MCF 10A (cell line): ENCODE results near the gene PTGES3. TPM values are rescaled to one million over a fixed set of nuclear protein-coding genes. Genes with fewer than 3 reads are reported as not detected.
A peak's percentile ranks its signal among the peaks of the same experiment; 100 is the strongest.

Source experiments
- BruUV-seq: library from RNA; stranded (reverse); fragments of 400-500 nt; replicated peaks from 2 replicates; lab custom pipeline; 2021; lab: Mats Ljungman, UMichigan
- CTCF ChIA-PET: fragments of 300-600 bp; sonication (Branson Sonifier 250); formaldehyde crosslinking; extraction: SDS; loops from one replicate; lab custom pipeline; 2021; ENCODE audit warnings: antibody characterized with exemption, inconsistent platforms; lab: Yijun Ruan, JAX
- POLR2A ChIA-PET: fragments of 300-600, 350-650 bp; sonication (Branson Sonifier 250); formaldehyde crosslinking; extraction: SDS; loops from one replicate; lab custom pipeline; 2020; ENCODE audit warnings: antibody characterized with exemption, inconsistent platforms; lab: Yijun Ruan, JAX
- DNase-seq: peaks from one replicate; pipeline ENCODE4 v3.0.0-alpha.2; 2018; ENCODE audit not compliant: unreplicated experiment
- H3K27ac Mint-ChIP-seq: one replicate; pipeline ENCODE4 v1.8.0; 2022; ENCODE audit warnings: mild to moderate bottlenecking, low read depth, mixed read lengths; ENCODE audit not compliant: unreplicated experiment
- H3K27me3 Mint-ChIP-seq: one replicate; pipeline ENCODE4 v1.8.0; 2022; ENCODE audit warnings: mixed read lengths; ENCODE audit not compliant: insufficient read depth, unreplicated experiment
- H3K36me3 Mint-ChIP-seq: one replicate; pipeline ENCODE4 v1.8.0; 2022; ENCODE audit warnings: mild to moderate bottlenecking, moderate library complexity, mixed read lengths; ENCODE audit not compliant: insufficient read depth, unreplicated experiment
- H3K4me1 Mint-ChIP-seq: one replicate; pipeline ENCODE4 v1.8.0; 2022; ENCODE audit warnings: mixed read lengths; ENCODE audit not compliant: insufficient read depth, unreplicated experiment
- H3K4me3 Mint-ChIP-seq: one replicate; pipeline ENCODE4 v1.8.0; 2022; ENCODE audit warnings: mild to moderate bottlenecking, moderate library complexity, mixed read lengths; ENCODE audit not compliant: unreplicated experiment
- H3K9me3 Mint-ChIP-seq: one replicate; pipeline ENCODE4 v1.8.0; 2022; ENCODE audit warnings: mixed read lengths; ENCODE audit not compliant: unreplicated experiment
- CTCF ChIP-seq: fragments of 200-600 bp; IDR thresholded peaks from one replicate; pipeline ENCODE4 v1.8.0; 2022; ENCODE audit warnings: antibody characterized with exemption, mild to moderate bottlenecking; ENCODE audit not compliant: unreplicated experiment
- intact Hi-C: fragments of 100-400 bp; cut with micrococcal nuclease; formaldehyde crosslinking; loops from 2 replicates; pipeline ENCODE4 v1.14.1; 2022
- total RNA-seq: library from RNA; stranded (reverse); gene quantifications from 2 replicates; pipeline ENCODE4 v1.2.3, GENCODE V29; 2022

Gene PTGES3
- total RNA-seq, 1 experiment from 2014 or later, result 228 TPM

GRCh38 chr12:56645717-56646446, 42.2 kb downstream of the PTGES3 start, which contains the start of gene ATP5F1B:
Gene ATP5F1B (minus strand): TSS chr12:56645984. CDS start chr12:56645963, 21 bp downstream.
- POLR2A ChIA-PET, result interaction anchor here (0.6 to 5.8 kb wide), 31 partner anchors 8 to 465 kb away, joined by 3 to 115 read pairs (median 4); partner anchors contain the start of genes BAZ2A, CNPY2, NACA and PAN2
- Mint-ChIP-seq H3K4me1 (peaks cover 9% of the 10 kb centered on the region), H3K27me3 (no peaks in the 10 kb centered on the region), H3K27ac (peak within 1 kb of the TSS; percentile 93), H3K9me3 (no peaks in the 10 kb centered on the region), H3K36me3 (peaks cover 52% of the 10 kb centered on the region), H3K4me3 (peak within 1 kb of the TSS; percentile 74)
- BruUV-seq, result no TSS peak
- intact Hi-C loops, result loop anchor here (1.0 kb wide), 1 partner anchor 9 kb away; no protein-coding TSS in a partner anchor
- CTCF ChIA-PET, result interaction anchor here (0.8 to 3.7 kb wide), 3 partner anchors 10 to 34 kb away, joined by 3 to 36 read pairs (median 4); no protein-coding TSS in a partner anchor
- DNase-seq, result peak; percentile 100
- TF ChIP-seq CTCF, result no peak

- intact Hi-C loops, result no loop called here
These were observed 42.8 kb downstream of the PTGES3 start for GRCh38 chr12:56645201-56645716.

GRCh38 chr12:56644654-56645053, 43.4 kb downstream of the PTGES3 start:
- TF ChIP-seq CTCF, result no peak
- ChIA-PET CTCF (interaction anchor here (3.7 kb wide), 1 partner anchor 9 kb away, joined by 36 read pairs; no protein-coding TSS in a partner anchor), POLR2A (interaction anchor here (0.9 to 5.8 kb wide), 13 partner anchors 10 to 421 kb away, joined by 3 to 115 read pairs (median 20); partner anchors contain the start of genes BAZ2A, NACA, PTGES3 and RBMS2)
- Mint-ChIP-seq H3K4me3 (peak overlapping the region; percentile 74), H3K27me3 (no peaks in the 10 kb centered on the region), H3K36me3 (peaks cover 64% of the 10 kb centered on the region), H3K4me1 (peaks cover 9% of the 10 kb centered on the region), H3K27ac (peak overlapping the region; percentile 93), H3K9me3 (no peaks in the 10 kb centered on the region)
- intact Hi-C loops, result no loop called here
- no peak for DNase-seq
- BruUV-seq, result no TSS peak

More at GRCh38 chr12:56645201-56645716, 42.8 kb downstream of the PTGES3 start:
- no peaks in the 10 kb centered on the region for H3K27me3 Mint-ChIP-seq
- CTCF ChIA-PET, result interaction anchor here (0.8 to 3.7 kb wide), 2 partner anchors 9 to 12 kb away, joined by 3 to 36 read pairs; no protein-coding TSS in a partner anchor
- POLR2A ChIA-PET, result interaction anchor here (0.6 to 5.8 kb wide), 24 partner anchors 10 to 466 kb away, joined by 3 to 115 read pairs (median 4); partner anchors contain the start of genes BAZ2A, NACA, PAN2 and PTGES3
- DNase-seq, result no peak
- peak overlapping the region; percentile 74 for H3K4me3 Mint-ChIP-seq
- peak overlapping the region; percentile 93 for H3K27ac Mint-ChIP-seq
- no peak for TF ChIP-seq CTCF
- BruUV-seq, result TSS peak; percentile 66
- no peaks in the 10 kb centered on the region for H3K9me3 Mint-ChIP-seq
- peaks cover 58% of the 10 kb centered on the region for H3K36me3 Mint-ChIP-seq
- H3K4me1 Mint-ChIP-seq, result peaks cover 9% of the 10 kb centered on the region

GRCh38 chr12:56641219-56641618, 46.9 kb downstream of the PTGES3 start:
- intact Hi-C loops, result no loop called here
- CTCF ChIA-PET, result interaction anchor here (0.6 to 0.8 kb wide), 2 partner anchors 9 to 26 kb away, joined by 3 to 5 read pairs; no protein-coding TSS in a partner anchor
- H3K27ac Mint-ChIP-seq, result no peak overlapping the region
- POLR2A ChIA-PET, result no interaction called here
- no peaks in the 10 kb centered on the region for H3K9me3 Mint-ChIP-seq
- no peak for DNase-seq
- peaks cover 94% of the 10 kb centered on the region for H3K36me3 Mint-ChIP-seq
- no peaks in the 10 kb centered on the region for H3K27me3 Mint-ChIP-seq
- no TSS peak for BruUV-seq
- H3K4me3 Mint-ChIP-seq, result no peak overlapping the region
- no peak for TF ChIP-seq CTCF
- H3K4me1 Mint-ChIP-seq, result peaks cover 29% of the 10 kb centered on the region
